ENCODE measurements around the gene TRPV3. TPM values are rescaled to one million over a fixed set of nuclear protein-coding genes. Genes with fewer than 3 reads are reported as not detected.

TRPV3 gene
- total RNA-seq, 2 experiments from 2014 or later, result 0.06 TPM; not detected in 1

- H3K27ac ChIP-seq (ENCODE audit: low read depth, low read length, poor library complexity, severe bottlenecking), result no peak overlapping the region
- no peak for DNase-seq (ENCODE audit: low spot score)
- no peak for TF ChIP-seq EZH2phosphoT487 (IDR thresholded peaks at IDR 0.05; ENCODE audit: borderline replicate concordance, low read depth, low read length)
- no peak for TF ChIP-seq CTCF (conservative IDR thresholded peaks at IDR 0.05; ENCODE audit: low read length)
- no TSS peak for BruUV-seq (replicated peaks)
- H3K36me3 ChIP-seq (ENCODE audit: insufficient read depth, low read length), result no peaks in the 10 kb centered on the region
- H3K79me2 ChIP-seq (ENCODE audit: insufficient read depth, low read depth, low read length), result no peaks in the 10 kb centered on the region
- peaks cover 7% of the 10 kb centered on the region for H3K4me1 ChIP-seq (ENCODE audit: insufficient read depth, low read length, poor library complexity, severe bottlenecking)
- no peaks in the 10 kb centered on the region for H4K20me1 ChIP-seq (ENCODE audit: insufficient read depth, low read length)
- no peak overlapping the region for H3K4me2 ChIP-seq (ENCODE audit: low read length)
- no peaks in the 10 kb centered on the region for H3K9me3 ChIP-seq (ENCODE audit: low read length)
- ChIA-PET CTCF (ENCODE audit: unreplicated experiment) (interaction anchor here (0.6 kb wide), 1 partner anchor 131 kb away, joined by 3 read pairs; no protein-coding TSS in a partner anchor), POLR2A (no interaction called here)
- no peak overlapping the region for H3K4me3 ChIP-seq (ENCODE audit: low read depth, low read length, poor library complexity, severe bottlenecking)
- no peaks in the 10 kb centered on the region for H3K9me2 ChIP-seq (ENCODE audit: insufficient read depth, low read length)
- H2AFZ ChIP-seq (ENCODE audit: low read length), result no peak overlapping the region
- intact Hi-C loops (cut with micrococcal nuclease; ENCODE audit: unreplicated experiment), result no loop called here
These were observed 37.4 kb upstream of the TRPV3 start for GRCh38 chr17:3594976-3595375.

GRCh38 chr17:3594051-3594800 lies 36.6 kb upstream of the TRPV3 start:
- CTCF ChIA-PET (ENCODE audit: unreplicated experiment), result no interaction called here
- H3K4me2 ChIP-seq (ENCODE audit: low read length), result no peak overlapping the region
- no TSS peak for BruUV-seq (replicated peaks)
- H2AFZ ChIP-seq (ENCODE audit: low read length), result no peak overlapping the region
- H4K20me1 ChIP-seq (ENCODE audit: insufficient read depth, low read length), result no peaks in the 10 kb centered on the region
- no peaks in the 10 kb centered on the region for H3K36me3 ChIP-seq (ENCODE audit: insufficient read depth, low read length)
- H3K4me3 ChIP-seq (ENCODE audit: low read depth, low read length, poor library complexity, severe bottlenecking), result no peak overlapping the region
- no peak for DNase-seq (ENCODE audit: low spot score)
- no peaks in the 10 kb centered on the region for H3K79me2 ChIP-seq (ENCODE audit: insufficient read depth, low read depth, low read length)
- peaks cover 10% of the 10 kb centered on the region for H3K4me1 ChIP-seq (ENCODE audit: insufficient read depth, low read length, poor library complexity, severe bottlenecking)
- POLR2A ChIA-PET, result interaction anchor here (0.7 kb wide), 1 partner anchor 46 kb away, joined by 9 read pairs; no protein-coding TSS in a partner anchor
- TF ChIP-seq CTCF (conservative IDR thresholded peaks at IDR 0.05; ENCODE audit: low read length), result no peak
- TF ChIP-seq EZH2phosphoT487 (IDR thresholded peaks at IDR 0.05; ENCODE audit: borderline replicate concordance, low read depth, low read length), result no peak
- H3K9me3 ChIP-seq (ENCODE audit: low read length), result no peaks in the 10 kb centered on the region
- intact Hi-C loops (cut with micrococcal nuclease; ENCODE audit: unreplicated experiment), result no loop called here
- no peaks in the 10 kb centered on the region for H3K9me2 ChIP-seq (ENCODE audit: insufficient read depth, low read length)
- no peak overlapping the region for H3K27ac ChIP-seq (ENCODE audit: low read depth, low read length, poor library complexity, severe bottlenecking)

- BruUV-seq (replicated peaks), result no TSS peak
- no peak overlapping the region for H3K4me3 ChIP-seq (ENCODE audit: low read depth, low read length, poor library complexity, severe bottlenecking)
- no peak overlapping the region for H3K27ac ChIP-seq (ENCODE audit: low read depth, low read length, poor library complexity, severe bottlenecking)
- TF ChIP-seq EZH2phosphoT487 (IDR thresholded peaks at IDR 0.05; ENCODE audit: borderline replicate concordance, low read depth, low read length) (no peak), CTCF (conservative IDR thresholded peaks at IDR 0.05; ENCODE audit: low read length) (no peak)
- intact Hi-C loops (cut with micrococcal nuclease; ENCODE audit: unreplicated experiment), result no loop called here
- H4K20me1 ChIP-seq (ENCODE audit: insufficient read depth, low read length), result no peaks in the 10 kb centered on the region
- no peaks in the 10 kb centered on the region for H3K9me2 ChIP-seq (ENCODE audit: insufficient read depth, low read length)
- H3K9me3 ChIP-seq (ENCODE audit: low read length), result no peaks in the 10 kb centered on the region
- peaks cover 10% of the 10 kb centered on the region for H3K4me1 ChIP-seq (ENCODE audit: insufficient read depth, low read length, poor library complexity, severe bottlenecking)
- H3K36me3 ChIP-seq (ENCODE audit: insufficient read depth, low read length), result no peaks in the 10 kb centered on the region
- DNase-seq (ENCODE audit: low spot score), result no peak
- no peaks in the 10 kb centered on the region for H3K79me2 ChIP-seq (ENCODE audit: insufficient read depth, low read depth, low read length)
- CTCF ChIA-PET (ENCODE audit: unreplicated experiment), result no interaction called here
- no peak overlapping the region for H3K4me2 ChIP-seq (ENCODE audit: low read length)
- POLR2A ChIA-PET, result interaction anchor here (0.7 kb wide), 1 partner anchor 47 kb away, joined by 9 read pairs; no protein-coding TSS in a partner anchor
- no peak overlapping the region for H2AFZ ChIP-seq (ENCODE audit: low read length)
These were observed 35.8 kb upstream of the TRPV3 start for GRCh38 chr17:3593384-3593783.

Data from OCI-LY7 (cell line).